HCT116 (cell line): ENCODE measurements around the gene FAM163B. TPM values are rescaled to one million over a fixed set of nuclear protein-coding genes. Genes with fewer than 3 reads are reported as not detected.
A peak's percentile ranks its signal among the peaks of the same experiment; 100 is the strongest.

Experiments used
- ATAC-seq: fragments of 200-7000 bp; cut with Tn5 transposase; 2 replicates; pipeline ENCODE4 v1.9.1; 2020; ENCODE audit warnings: mild to moderate bottlenecking, moderate library complexity
- BruUV-seq: library from RNA; stranded (reverse); fragments of 400-500 nt; replicated peaks from 2 replicates; lab custom pipeline; 2021; lab: Mats Ljungman, UMichigan
- CTCF ChIA-PET: fragments of 300-600 bp; sonication (Branson Sonifier 250); formaldehyde crosslinking; loops from one replicate; lab custom pipeline; 2021; ENCODE audit warnings: antibody characterized with exemption; lab: Charles Lee
- POLR2A ChIA-PET: fragments of 300-600, 350-600 bp; sonication (Branson Sonifier 250); formaldehyde crosslinking; loops from one replicate; lab custom pipeline; 2021; ENCODE audit warnings: antibody characterized with exemption; lab: Charles Lee
- RAD21 ChIA-PET, 2 experiments: fragments of 300-600 bp; sonication (Branson Sonifier 250); formaldehyde crosslinking; loops; one replicate each; lab custom pipeline; 2023; ENCODE audit warnings: low total read pairs in 2 of 2; ENCODE audit not compliant: uncharacterized antibody in 2 of 2, unreplicated experiment in 2 of 2, low non-redundant PET in 1 of 2; lab: Charles Lee
- DNase-seq: peaks from one replicate; pipeline ENCODE4 v3.0.0-alpha.2; 2010; ENCODE audit warnings: low read depth, low spot score
- H2AFZ ChIP-seq: fragments of 200-600 bp; shearing (Covaris generic), sonication (generic); 2 replicates; pipeline ENCODE4 v1.6.1; 2017; ENCODE audit warnings: low read depth, mixed run types, mixed read lengths, antibody characterized with exemption, low read length; ENCODE audit not compliant: poor library complexity, severe bottlenecking
- H3K27ac ChIP-seq: 2 replicates; pipeline ENCODE4 v1.5.1; 2012; ENCODE audit warnings: low read depth, low read length
- H3K27me3 ChIP-seq: fragments of 200-600 bp; sonication (generic); 2 replicates; pipeline ENCODE4 v1.6.1; 2016; ENCODE audit warnings: mixed run types, low read length, mixed read lengths; ENCODE audit not compliant: insufficient read depth
- H3K36me3 ChIP-seq, 2 experiments: fragments of 200-500 bp in 1 of 2; fragments of 200-600 bp in 1 of 2; sonication (Bioruptor generic) in 1 of 2; sonication (generic) in 1 of 2; 2 replicates each; pipeline versions ENCODE4 v1.5.1 to v1.6.1; 2014 to 2016; ENCODE audit warnings: low read length in 2 of 2, inconsistent platforms in 1 of 2, mixed read lengths in 1 of 2, mixed run types in 1 of 2; ENCODE audit not compliant: insufficient read depth in 2 of 2, control insufficient read depth in 1 of 2
- H3K4me1 ChIP-seq, 2 experiments: fragments of 200-600 bp in 1 of 2; sonication (generic) in 1 of 2; 2 replicates each; pipeline versions ENCODE4 v1.5.1 to v1.6.1; 2012 to 2017; ENCODE audit warnings: low read length in 2 of 2, inconsistent platforms in 1 of 2, mild to moderate bottlenecking in 1 of 2, mixed read lengths in 1 of 2, mixed run types in 1 of 2, moderate library complexity in 1 of 2; ENCODE audit not compliant: insufficient read depth in 2 of 2, control insufficient read depth in 1 of 2
- H3K4me2 ChIP-seq: fragments of 200-600 bp; sonication (generic); 2 replicates; pipeline ENCODE4 v1.6.1; 2017; ENCODE audit warnings: mixed run types, low read length, mixed read lengths
- H3K4me3 ChIP-seq, 2 experiments: fragments of 200-600 bp in 1 of 2; sonication (generic) in 1 of 2; replicated peaks in 1 of 2; 2 replicates each; pipeline ENCODE4 v1.5.1; 2011 to 2016; ENCODE audit warnings: low read length in 2 of 2, control low read depth in 1 of 2, low read depth in 1 of 2, mild to moderate bottlenecking in 1 of 2, mixed read lengths in 1 of 2, mixed run types in 1 of 2
- H3K79me2 ChIP-seq: fragments of 200-600 bp; sonication (generic); 2 replicates; pipeline ENCODE4 v1.6.1; 2017; ENCODE audit warnings: mild to moderate bottlenecking, mixed run types, low read length, moderate library complexity, mixed read lengths; ENCODE audit not compliant: insufficient read depth
- H3K9ac ChIP-seq: fragments of 200-600 bp; sonication (generic); 2 replicates; pipeline ENCODE4 v1.6.1; 2016; ENCODE audit warnings: low read length, mixed read lengths
- H3K9me2 ChIP-seq: fragments of 200-600 bp; sonication (generic), shearing (Covaris generic); 2 replicates; pipeline ENCODE4 v1.6.1; 2017; ENCODE audit warnings: mixed run types, mild to moderate bottlenecking, moderate library complexity; ENCODE audit not compliant: insufficient read depth
- H3K9me3 ChIP-seq, 2 experiments: fragments of 200-500 bp in 1 of 2; fragments of 200-600 bp in 1 of 2; sonication (Bioruptor generic) in 1 of 2; sonication (generic) in 1 of 2; 2 replicates each; pipeline ENCODE4 v1.6.1; 2014 to 2017; ENCODE audit warnings: low read length in 2 of 2, mixed read lengths in 2 of 2, inconsistent platforms in 1 of 2, low read depth in 1 of 2, mild to moderate bottlenecking in 1 of 2, mixed run types in 1 of 2, moderate library complexity in 1 of 2; ENCODE audit not compliant: control insufficient read depth in 1 of 2, insufficient read depth in 1 of 2
- H4K20me1 ChIP-seq: fragments of 200-600 bp; sonication (generic), shearing (Covaris generic); 2 replicates; pipeline ENCODE4 v1.6.1; 2017; ENCODE audit warnings: mixed run types, mild to moderate bottlenecking, moderate library complexity; ENCODE audit not compliant: insufficient read depth
- CBX3 ChIP-seq: IDR thresholded peaks from 2 replicates; pipeline ENCODE4 v1.6.1; 2012; ENCODE audit warnings: low read depth
- EGR1 ChIP-seq: IDR thresholded peaks from 2 replicates; pipeline ENCODE4 v1.6.1; 2012; ENCODE audit warnings: low read depth
- ELF1 ChIP-seq: IDR thresholded peaks from 2 replicates; pipeline ENCODE4 v1.6.1; 2012; ENCODE audit warnings: low read depth, borderline replicate concordance
- EZH2 ChIP-seq: fragments of 200-600 bp; sonication (generic); IDR thresholded peaks from 2 replicates; pipeline ENCODE4 v1.6.1; 2017; ENCODE audit warnings: antibody characterized with exemption, mixed run types
- FOSL1 ChIP-seq: IDR thresholded peaks from 2 replicates; pipeline ENCODE4 v1.6.1; 2012; ENCODE audit warnings: low read depth
- POLR2A ChIP-seq: IDR thresholded peaks from 2 replicates; pipeline ENCODE4 v1.7.0; 2011; ENCODE audit warnings: borderline replicate concordance; ENCODE audit not compliant: insufficient read depth, insufficient read length; ENCODE audit errors: extremely low read depth
- POLR2AphosphoS5 ChIP-seq: IDR thresholded peaks from 2 replicates; pipeline ENCODE4 v1.6.1; 2011; ENCODE audit warnings: mild to moderate bottlenecking, low read depth, low read length, moderate library complexity
- RAD21 ChIP-seq: IDR thresholded peaks from 2 replicates; pipeline ENCODE4 v1.6.1; 2012; ENCODE audit warnings: low read depth, mild to moderate bottlenecking
- SIN3A ChIP-seq: IDR thresholded peaks from 2 replicates; pipeline ENCODE4 v1.6.1; 2012; ENCODE audit warnings: low read depth
- SRF ChIP-seq: IDR thresholded peaks from 2 replicates; pipeline ENCODE4 v1.6.1; 2012; ENCODE audit warnings: low read depth
- YY1 ChIP-seq: IDR thresholded peaks from 2 replicates; pipeline ENCODE4 v1.6.1; 2011; ENCODE audit warnings: low read length, low read depth, moderate library complexity, mild to moderate bottlenecking; ENCODE audit not compliant: insufficient replicate concordance; ENCODE audit errors: extremely low read depth
- intact Hi-C: fragments of 100-400 bp; cut with micrococcal nuclease; formaldehyde crosslinking; loops from 2 replicates; pipeline ENCODE4 v1.10.0; 2022
- total RNA-seq: library from RNA; stranded (reverse); gene quantifications from one replicate; pipeline ENCODE4 v1.2.1, GENCODE V29; 2021; ENCODE audit not compliant: unreplicated experiment
- TF ChIP-seq, protein P1 (sequence below): IDR thresholded peaks from 2 replicates; pipeline ENCODE4 v1.6.1; 2012
- TF ChIP-seq, protein P2 (sequence below), 3 experiments: fragments of 200-600 bp in 1 of 3; sonication (generic) in 1 of 3; IDR thresholded peaks in 2 of 3; conservative IDR thresholded peaks in 1 of 3; 2 replicates each; pipeline ENCODE4 v1.5.1; 2012 to 2017; ENCODE audit warnings: low read depth in 2 of 3, low read length in 2 of 3, antibody characterized with exemption in 1 of 3, borderline replicate concordance in 1 of 3, control low read depth in 1 of 3, mild to moderate bottlenecking in 1 of 3, mixed read lengths in 1 of 3, mixed run types in 1 of 3, moderate library complexity in 1 of 3; ENCODE audit not compliant: insufficient read depth in 1 of 3

The FAM163B gene
- total RNA-seq, 1 experiment from 2014 or later: not detected

DNA sequence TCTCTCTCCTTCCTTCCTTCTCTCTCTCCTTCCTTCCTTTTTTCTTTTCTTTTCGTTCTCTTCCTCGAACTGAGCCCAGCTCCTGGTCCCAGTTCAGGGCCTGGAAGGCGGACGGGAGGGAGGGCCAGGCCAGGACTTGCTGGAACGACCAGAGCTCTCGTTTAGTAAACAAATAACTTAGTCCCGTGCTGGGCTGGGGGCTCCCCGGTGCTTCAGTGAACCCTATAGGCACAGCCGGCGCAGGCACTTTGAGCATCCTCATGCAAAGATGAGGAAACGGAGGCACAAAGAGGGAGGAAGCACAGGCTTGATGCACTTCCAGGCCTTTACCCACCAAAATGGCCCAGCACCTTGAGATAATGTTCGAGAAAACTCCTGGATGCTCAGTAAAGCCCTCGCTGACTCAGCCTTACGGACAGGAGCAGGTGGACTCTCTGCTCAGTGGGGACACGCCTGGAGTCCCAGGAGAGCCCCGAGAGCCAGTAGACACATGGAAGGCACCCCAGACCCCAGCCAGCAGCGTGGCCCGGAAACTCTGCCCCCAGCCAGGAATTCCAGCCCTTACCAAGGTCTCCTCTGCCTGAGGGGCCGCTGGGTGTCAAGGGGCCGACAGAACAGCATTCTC is 18.8 kb downstream of the FAM163B start (continued):
- no peak for TF ChIP-seq EGR1
- no peak for TF ChIP-seq POLR2A
- no peak for TF ChIP-seq YY1
- no peak for TF ChIP-seq ELF1
- no peak for TF ChIP-seq EZH2
- TF ChIP-seq, protein P1, sequence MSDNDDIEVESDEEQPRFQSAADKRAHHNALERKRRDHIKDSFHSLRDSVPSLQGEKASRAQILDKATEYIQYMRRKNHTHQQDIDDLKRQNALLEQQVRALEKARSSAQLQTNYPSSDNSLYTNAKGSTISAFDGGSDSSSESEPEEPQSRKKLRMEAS: no peak
- no peak for TF ChIP-seq CBX3
- no peak for TF ChIP-seq SRF

GRCh38 chr9:133589454-133590227 is 19.5 kb downstream of the FAM163B start:
- POLR2A ChIA-PET: no interaction called here
- intact Hi-C loops: no loop called here

More at GRCh38 chr9:133589454-133590227, 19.5 kb downstream of the FAM163B start:
- TF ChIP-seq POLR2AphosphoS5 (no peak), POLR2A (no peak), RAD21 (no peak; the same call in 1 of the 2 replicates), SIN3A (no peak), FOSL1 (no peak), CBX3 (peak; percentile 57; the same call in 1 of the 2 replicates)
- TF ChIP-seq, protein P1: no peak
- TF ChIP-seq, protein P2, sequence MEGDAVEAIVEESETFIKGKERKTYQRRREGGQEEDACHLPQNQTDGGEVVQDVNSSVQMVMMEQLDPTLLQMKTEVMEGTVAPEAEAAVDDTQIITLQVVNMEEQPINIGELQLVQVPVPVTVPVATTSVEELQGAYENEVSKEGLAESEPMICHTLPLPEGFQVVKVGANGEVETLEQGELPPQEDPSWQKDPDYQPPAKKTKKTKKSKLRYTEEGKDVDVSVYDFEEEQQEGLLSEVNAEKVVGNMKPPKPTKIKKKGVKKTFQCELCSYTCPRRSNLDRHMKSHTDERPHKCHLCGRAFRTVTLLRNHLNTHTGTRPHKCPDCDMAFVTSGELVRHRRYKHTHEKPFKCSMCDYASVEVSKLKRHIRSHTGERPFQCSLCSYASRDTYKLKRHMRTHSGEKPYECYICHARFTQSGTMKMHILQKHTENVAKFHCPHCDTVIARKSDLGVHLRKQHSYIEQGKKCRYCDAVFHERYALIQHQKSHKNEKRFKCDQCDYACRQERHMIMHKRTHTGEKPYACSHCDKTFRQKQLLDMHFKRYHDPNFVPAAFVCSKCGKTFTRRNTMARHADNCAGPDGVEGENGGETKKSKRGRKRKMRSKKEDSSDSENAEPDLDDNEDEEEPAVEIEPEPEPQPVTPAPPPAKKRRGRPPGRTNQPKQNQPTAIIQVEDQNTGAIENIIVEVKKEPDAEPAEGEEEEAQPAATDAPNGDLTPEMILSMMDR (IDR thresholded peaks at IDR 0.05 in 2 of 3, conservative IDR thresholded peaks at IDR 0.05 in 1 of 3; ENCODE audit: borderline replicate concordance in 1 of 3, insufficient read depth in 1 of 3, low read depth in 2 of 3, low read length in 2 of 3): peak; percentile 22 to 99 (median 97); a peak in 5 of 6 replicates
- Histone ChIP-seq H3K9me3 (peaks cover 0 to 4% of the 10 kb centered on the region in 2 experiments; a peak in 1 of 4 replicates), H3K79me2 (no peaks in the 10 kb centered on the region), H3K4me2 (peak overlapping the region; percentile 45; the same call in 1 of the 2 replicates), H2AFZ (no peak overlapping the region), H3K27me3 (no peaks in the 10 kb centered on the region), H3K4me3 (no peak overlapping the region), H3K9ac (no peak overlapping the region), H3K4me1 (peaks cover 3 to 18% of the 10 kb centered on the region in 2 experiments), H3K27ac (no peak overlapping the region), H3K9me2 (no peaks in the 10 kb centered on the region), H4K20me1 (no peaks in the 10 kb centered on the region), H3K36me3 (no peaks in the 10 kb centered on the region)
- DNase-seq (peak; percentile 40), ATAC-seq (peak; percentile 88)
- CTCF ChIA-PET: interaction anchor here (0.6 to 1.2 kb wide), 5 partner anchors 18 to 137 kb away, joined by 3 to 4 read pairs (median 3); no protein-coding TSS in a partner anchor
- BruUV-seq: no TSS peak
- RAD21 ChIA-PET: no interaction called here
